Vagina (tissue), 2 donors: ENCODE data around the gene ZNF467. TPM values are rescaled to one million over a fixed set of nuclear protein-coding genes. Genes with fewer than 3 reads are reported as not detected.

Experiments used
- DNase-seq, 2 donors: peaks; one replicate each; pipeline ENCODE4 v3.0.0-alpha.2; 2017; ENCODE audit errors: extremely low spot score in 2 of 2
- H3K27ac ChIP-seq: fragments of 200-600 bp; sonication (generic); one replicate; pipeline ENCODE4 v1.5.1; 2019
- H3K27me3 ChIP-seq: fragments of 200-600 bp; sonication (generic); one replicate; pipeline ENCODE4 v1.5.1; 2019
- H3K36me3 ChIP-seq, 2 donors: fragments of 200-600 bp; sonication (generic); one replicate each; pipeline ENCODE4 v1.5.1; 2017 to 2019
- H3K4me1 ChIP-seq: fragments of 200-600 bp; sonication (generic); one replicate; pipeline ENCODE4 v1.5.1; 2019
- H3K4me3 ChIP-seq, 2 donors: fragments of 200-600 bp; sonication (generic); 1 replicate in 1 of 2; 2 replicates in 1 of 2; pipeline ENCODE4 v1.5.1; 2016 to 2019
- H3K9me3 ChIP-seq: fragments of 200-600 bp; sonication (generic); one replicate; pipeline ENCODE4 v1.5.1; 2019
- CTCF ChIP-seq, 3 experiments: fragments of 450-650 bp in 2 of 3; fragments of 200-600 bp in 1 of 3; sonication (generic) in 1 of 3; IDR thresholded peaks; one replicate each; pipeline ENCODE4 v1.5.1; 2017 to 2019; ENCODE audit warnings: antibody characterized with exemption in 3 of 3, mild to moderate bottlenecking in 2 of 3, moderate library complexity in 2 of 3
- POLR2A ChIP-seq, 2 donors: fragments of 450-650 bp; IDR thresholded peaks; one replicate each; pipeline ENCODE4 v1.6.1; 2017; ENCODE audit warnings: antibody characterized with exemption in 2 of 2, mild to moderate bottlenecking in 2 of 2, moderate library complexity in 2 of 2
- POLR2AphosphoS5 ChIP-seq, 2 donors: sonication (generic); formaldehyde crosslinking; IDR thresholded peaks; one replicate each; pipeline ENCODE4 v1.9.0; 2017; ENCODE audit warnings: antibody characterized with exemption in 2 of 2, mild to moderate bottlenecking in 2 of 2, low read depth in 1 of 2; ENCODE audit not compliant: insufficient read depth in 1 of 2
- intact Hi-C: fragments of 100-400 bp; cut with DNase I; formaldehyde crosslinking; loops from one replicate; pipeline ENCODE4 v1.15.1; 2023
- total RNA-seq: library from RNA; depleted of rRNA; stranded (reverse); fragments of >200 nt; gene quantifications from one replicate; pipeline ENCODE4 v1.2.3, GENCODE V29; 2016

ZNF467 gene, protein sequence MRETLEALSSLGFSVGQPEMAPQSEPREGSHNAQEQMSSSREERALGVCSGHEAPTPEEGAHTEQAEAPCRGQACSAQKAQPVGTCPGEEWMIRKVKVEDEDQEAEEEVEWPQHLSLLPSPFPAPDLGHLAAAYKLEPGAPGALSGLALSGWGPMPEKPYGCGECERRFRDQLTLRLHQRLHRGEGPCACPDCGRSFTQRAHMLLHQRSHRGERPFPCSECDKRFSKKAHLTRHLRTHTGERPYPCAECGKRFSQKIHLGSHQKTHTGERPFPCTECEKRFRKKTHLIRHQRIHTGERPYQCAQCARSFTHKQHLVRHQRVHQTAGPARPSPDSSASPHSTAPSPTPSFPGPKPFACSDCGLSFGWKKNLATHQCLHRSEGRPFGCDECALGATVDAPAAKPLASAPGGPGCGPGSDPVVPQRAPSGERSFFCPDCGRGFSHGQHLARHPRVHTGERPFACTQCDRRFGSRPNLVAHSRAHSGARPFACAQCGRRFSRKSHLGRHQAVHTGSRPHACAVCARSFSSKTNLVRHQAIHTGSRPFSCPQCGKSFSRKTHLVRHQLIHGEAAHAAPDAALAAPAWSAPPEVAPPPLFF
- total RNA-seq: 13.3 TPM

- Histone ChIP-seq H3K27ac (peak within 1 kb of the TSS; percentile 83), H3K4me3 (peak within 1 kb of the TSS; percentile 60 to 76), H3K27me3 (no peaks in the 10 kb centered on the region), H3K4me1 (peaks cover 26% of the 10 kb centered on the region), H3K9me3 (no peaks in the 10 kb centered on the region), H3K36me3 (no peaks in the 10 kb centered on the region)
- no peak for TF ChIP-seq CTCF (IDR thresholded peaks at IDR 0.05)
- TF ChIP-seq POLR2A (IDR thresholded peaks at IDR 0.05): no peak
- TF ChIP-seq POLR2AphosphoS5 (IDR thresholded peaks at IDR 0.05; ENCODE audit: insufficient read depth in 1 of 2, low read depth in 1 of 2): no peak
- no peak for DNase-seq
- intact Hi-C loops: no loop called here
Observed at GRCh38 chr7:149773446-149774236, at the start of gene ZNF467. TSS of gene ZNF467 (minus strand) at chr7:149773588. CDS start at chr7:149771032, 2,556 bp downstream.

GRCh38 chr7:149822353-149822943 lies 49.1 kb upstream of the ZNF467 start:
- intact Hi-C loops: no loop called here
- no peaks in the 10 kb centered on the region for H3K36me3 ChIP-seq
- no peaks in the 10 kb centered on the region for H3K27me3 ChIP-seq
- TF ChIP-seq POLR2A (IDR thresholded peaks at IDR 0.05): no peak
- no peak for TF ChIP-seq CTCF (IDR thresholded peaks at IDR 0.05)
- TF ChIP-seq POLR2AphosphoS5 (IDR thresholded peaks at IDR 0.05; ENCODE audit: insufficient read depth in 1 of 2, low read depth in 1 of 2): no peak
- H3K4me3 ChIP-seq: no peak overlapping the region
- no peak for DNase-seq
- H3K4me1 ChIP-seq: no peaks in the 10 kb centered on the region
- H3K27ac ChIP-seq: no peak overlapping the region
- no peaks in the 10 kb centered on the region for H3K9me3 ChIP-seq

GRCh38 chr7:149821191-149822148 lies 48.1 kb upstream of the ZNF467 start:
- H3K4me3 ChIP-seq: no peak overlapping the region
- intact Hi-C loops: no loop called here

More at GRCh38 chr7:149821191-149822148, 48.1 kb upstream of the ZNF467 start:
- Histone ChIP-seq H3K36me3 (no peaks in the 10 kb centered on the region), H3K27ac (no peak overlapping the region), H3K9me3 (no peaks in the 10 kb centered on the region), H3K4me1 (no peaks in the 10 kb centered on the region), H3K27me3 (no peaks in the 10 kb centered on the region)
- no peak for DNase-seq
- TF ChIP-seq POLR2AphosphoS5 (IDR thresholded peaks at IDR 0.05; ENCODE audit: insufficient read depth in 1 of 2, low read depth in 1 of 2): no peak
- TF ChIP-seq CTCF (IDR thresholded peaks at IDR 0.05): no peak
- no peak for TF ChIP-seq POLR2A (IDR thresholded peaks at IDR 0.05)
